Tibial nerve (tissue), 4 donors: ENCODE data around the gene ROR1. TPM values are rescaled to one million over a fixed set of nuclear protein-coding genes. Genes with fewer than 3 reads are reported as not detected.

ENCODE experiments used
- DNase-seq, 2 donors: peaks; one replicate each; pipeline ENCODE4 v3.0.0-alpha.2; 2019; ENCODE audit warnings: low spot score in 2 of 2
- H3K27ac ChIP-seq, 4 donors: fragments of 200-600 bp; sonication (generic) in 3 of 4; one replicate each; pipeline ENCODE4 v1.5.1; 2017 to 2019; ENCODE audit warnings: mild to moderate bottlenecking in 1 of 4
- H3K27me3 ChIP-seq, 2 donors: fragments of 200-600 bp; sonication (generic) in 1 of 2; one replicate each; pipeline versions ENCODE4 v1.5.1 to v1.6.0; 2017 to 2019
- H3K36me3 ChIP-seq, 3 donors: fragments of 200-600 bp; sonication (generic); one replicate each; pipeline ENCODE4 v1.5.1; 2018 to 2019
- H3K4me1 ChIP-seq, 4 donors: fragments of 200-600 bp; sonication (generic) in 3 of 4; one replicate each; pipeline ENCODE4 v1.5.1; 2017 to 2019
- H3K4me3 ChIP-seq, 4 donors: fragments of 200-600 bp; sonication (generic) in 3 of 4; one replicate each; pipeline ENCODE4 v1.5.1; 2017 to 2019; ENCODE audit warnings: mild to moderate bottlenecking in 1 of 4, moderate library complexity in 1 of 4
- H3K9me3 ChIP-seq, 4 donors: fragments of 200-600 bp; sonication (generic) in 3 of 4; one replicate each; pipeline ENCODE4 v1.5.1; 2017 to 2019
- EP300 ChIP-seq, 2 donors: sonication (generic); formaldehyde crosslinking; IDR thresholded peaks; one replicate each; pipeline ENCODE4 v1.6.1; 2017; ENCODE audit warnings: antibody characterized with exemption in 2 of 2, mild to moderate bottlenecking in 1 of 2
- POLR2A ChIP-seq, 2 donors: fragments of 450-650 bp; IDR thresholded peaks; one replicate each; pipeline ENCODE4 v1.6.1; 2017; ENCODE audit warnings: antibody characterized with exemption in 2 of 2, mild to moderate bottlenecking in 2 of 2, moderate library complexity in 2 of 2
- WGBS, 2 donors: methylation state at CpG; one replicate each; pipeline ENCODE4 v1.1.5; 2018; 5-methylcytosine and 5-hydroxymethylcytosine counted together
- total RNA-seq, 4 donors: library from RNA; depleted of rRNA; stranded (reverse); fragments of >200 nt; gene quantifications; one replicate each; pipeline ENCODE4 v1.1.0, GENCODE V29; 2016
- TF ChIP-seq, protein P1 (sequence below), 5 experiments: fragments of 200-600 bp in 3 of 5; fragments of 450-650 bp in 2 of 5; sonication (generic) in 3 of 5; IDR thresholded peaks; one replicate each; pipeline ENCODE4 v1.5.1; 2016 to 2019; ENCODE audit warnings: antibody characterized with exemption in 5 of 5, mild to moderate bottlenecking in 3 of 5, moderate library complexity in 2 of 5

The ROR1 gene
- total RNA-seq, 4 donors from 2014 or later: 10.5 to 47.7 (median 43.7) TPM

- 73 to 82% methylated on average over 4 of the region's 4 CpGs for WGBS, 2 donors
- no peaks in the 10 kb centered on the region for H3K27me3 ChIP-seq
- H3K4me3 ChIP-seq: no peak overlapping the region
- peaks cover 0 to 30% (median 5%) of the 10 kb centered on the region in 4 donors for H3K4me1 ChIP-seq
- peak overlapping the region in 2 of 4 donors; percentile 76 to 78 for H3K27ac ChIP-seq
- peaks cover 0 to 10% (median 0%) of the 10 kb centered on the region in 3 donors for H3K36me3 ChIP-seq
- DNase-seq: no peak
- TF ChIP-seq, protein P1, sequence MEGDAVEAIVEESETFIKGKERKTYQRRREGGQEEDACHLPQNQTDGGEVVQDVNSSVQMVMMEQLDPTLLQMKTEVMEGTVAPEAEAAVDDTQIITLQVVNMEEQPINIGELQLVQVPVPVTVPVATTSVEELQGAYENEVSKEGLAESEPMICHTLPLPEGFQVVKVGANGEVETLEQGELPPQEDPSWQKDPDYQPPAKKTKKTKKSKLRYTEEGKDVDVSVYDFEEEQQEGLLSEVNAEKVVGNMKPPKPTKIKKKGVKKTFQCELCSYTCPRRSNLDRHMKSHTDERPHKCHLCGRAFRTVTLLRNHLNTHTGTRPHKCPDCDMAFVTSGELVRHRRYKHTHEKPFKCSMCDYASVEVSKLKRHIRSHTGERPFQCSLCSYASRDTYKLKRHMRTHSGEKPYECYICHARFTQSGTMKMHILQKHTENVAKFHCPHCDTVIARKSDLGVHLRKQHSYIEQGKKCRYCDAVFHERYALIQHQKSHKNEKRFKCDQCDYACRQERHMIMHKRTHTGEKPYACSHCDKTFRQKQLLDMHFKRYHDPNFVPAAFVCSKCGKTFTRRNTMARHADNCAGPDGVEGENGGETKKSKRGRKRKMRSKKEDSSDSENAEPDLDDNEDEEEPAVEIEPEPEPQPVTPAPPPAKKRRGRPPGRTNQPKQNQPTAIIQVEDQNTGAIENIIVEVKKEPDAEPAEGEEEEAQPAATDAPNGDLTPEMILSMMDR (IDR thresholded peaks at IDR 0.05): no peak
- TF ChIP-seq EP300 (IDR thresholded peaks at IDR 0.05) (no peak), POLR2A (IDR thresholded peaks at IDR 0.05) (no peak)
- H3K9me3 ChIP-seq: no peaks in the 10 kb centered on the region
Observed at GRCh38 chr1:64163431-64163830, 389.6 kb downstream of the ROR1 start.

DNA sequence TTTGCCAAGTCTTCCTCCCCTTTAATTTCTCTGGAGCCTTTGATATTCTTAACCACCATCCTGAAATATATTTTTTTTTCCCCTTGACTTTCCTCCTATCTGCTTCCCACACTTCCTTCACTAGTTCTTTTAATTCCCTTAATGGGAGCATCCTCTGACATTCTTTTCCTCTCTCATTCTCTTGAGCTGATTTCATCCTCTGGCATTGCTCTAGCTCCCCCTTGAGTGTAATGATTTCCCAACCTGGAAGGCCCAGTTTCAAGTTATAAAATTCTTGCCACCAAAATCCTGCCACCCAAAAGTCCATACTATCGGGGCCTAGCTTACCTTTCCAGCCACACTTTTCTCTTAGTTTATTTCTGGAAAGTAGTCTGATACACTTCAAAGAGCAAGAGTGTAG, 390.2 kb downstream of the ROR1 start:
- Histone ChIP-seq H3K4me3 (no peak overlapping the region), H3K9me3 (no peaks in the 10 kb centered on the region), H3K27me3 (no peaks in the 10 kb centered on the region), H3K4me1 (peaks cover 0 to 30% (median 5%) of the 10 kb centered on the region in 4 donors), H3K36me3 (peaks cover 0 to 8% (median 0%) of the 10 kb centered on the region in 3 donors), H3K27ac (peak overlapping the region in 2 of 4 donors; percentile 76 to 78)
- peak in 1 of 2 donors; percentile 37 for DNase-seq
- 46 to 47% methylated on average over 1 of the region's 1 CpG for WGBS, 2 donors
- TF ChIP-seq EP300 (IDR thresholded peaks at IDR 0.05): peak in 1 of 2 donors; percentile 36
- TF ChIP-seq, protein P1 (IDR thresholded peaks at IDR 0.05): peak; percentile 6 to 36 (median 33)
- no peak for TF ChIP-seq POLR2A (IDR thresholded peaks at IDR 0.05)

GRCh38 chr1:64166629-64167028, 392.8 kb downstream of the ROR1 start:
- H3K36me3 ChIP-seq: no peaks in the 10 kb centered on the region
- TF ChIP-seq, protein P1 (IDR thresholded peaks at IDR 0.05): no peak
- TF ChIP-seq POLR2A (IDR thresholded peaks at IDR 0.05): no peak
- TF ChIP-seq EP300 (IDR thresholded peaks at IDR 0.05): no peak

DNA sequence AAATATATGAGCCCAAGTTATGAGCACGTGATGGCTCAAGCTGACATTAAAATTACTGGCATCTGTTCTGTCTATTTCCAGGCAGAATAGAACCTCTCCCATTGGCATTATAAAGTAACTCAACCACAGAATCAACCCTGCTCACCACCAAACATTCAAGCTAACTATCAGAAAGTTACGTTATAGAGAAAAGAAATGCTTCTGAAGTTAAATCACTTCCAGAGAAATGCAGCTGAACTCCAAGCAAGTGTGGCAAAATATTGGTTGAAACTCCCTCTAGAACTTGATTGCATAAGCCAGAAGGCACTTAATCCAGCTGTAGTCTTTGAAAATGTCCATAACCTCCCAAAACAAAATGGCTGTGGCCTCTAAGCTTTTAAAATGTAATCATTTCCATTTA, 393.4 kb downstream of the ROR1 start:
- Histone ChIP-seq H3K4me1 (peaks cover 0 to 14% (median 0%) of the 10 kb centered on the region in 4 donors), H3K36me3 (no peaks in the 10 kb centered on the region), H3K4me3 (no peak overlapping the region), H3K27me3 (no peaks in the 10 kb centered on the region), H3K9me3 (no peaks in the 10 kb centered on the region), H3K27ac (no peak overlapping the region)
- TF ChIP-seq, protein P1 (IDR thresholded peaks at IDR 0.05): no peak
- TF ChIP-seq POLR2A (IDR thresholded peaks at IDR 0.05) (no peak), EP300 (IDR thresholded peaks at IDR 0.05) (no peak)
- DNase-seq: no peak
- WGBS, 2 donors: 31 to 56% methylated on average over 2 of the region's 2 CpGs

More at GRCh38 chr1:64166629-64167028, 392.8 kb downstream of the ROR1 start:
- Histone ChIP-seq H3K4me1 (peaks cover 0 to 20% (median 0%) of the 10 kb centered on the region in 4 donors), H3K27me3 (no peaks in the 10 kb centered on the region), H3K27ac (no peak overlapping the region), H3K4me3 (no peak overlapping the region), H3K9me3 (no peaks in the 10 kb centered on the region)
- no peak for DNase-seq
- WGBS, 2 donors: 75 to 77% methylated on average over 3 of the region's 3 CpGs

DNA sequence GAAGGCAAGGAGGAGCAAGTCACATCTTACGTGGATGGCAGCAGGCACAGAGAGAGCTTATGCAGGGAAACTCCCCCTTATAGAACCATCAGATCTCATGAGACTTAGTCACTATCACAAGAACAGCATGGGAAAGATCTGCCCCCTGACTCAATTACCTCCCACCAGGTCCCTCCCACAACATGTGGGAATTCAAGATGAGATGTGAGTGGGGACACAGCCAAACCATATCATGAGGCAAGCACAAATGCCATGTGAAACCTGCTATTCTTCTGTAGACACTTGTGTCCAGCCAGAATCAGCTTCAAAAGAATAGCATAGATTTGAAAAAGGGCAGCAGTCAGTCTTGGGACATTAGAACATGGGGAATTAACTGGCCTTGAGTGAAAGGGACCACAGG, 397.4 kb downstream of the ROR1 start:
- H3K27me3 ChIP-seq: no peaks in the 10 kb centered on the region
- H3K4me1 ChIP-seq: peaks cover 0 to 5% (median 0%) of the 10 kb centered on the region in 4 donors
- H3K4me3 ChIP-seq: no peak overlapping the region
- H3K36me3 ChIP-seq: no peaks in the 10 kb centered on the region
- no peaks in the 10 kb centered on the region for H3K9me3 ChIP-seq
- TF ChIP-seq POLR2A (IDR thresholded peaks at IDR 0.05) (no peak), EP300 (IDR thresholded peaks at IDR 0.05) (no peak)
- TF ChIP-seq, protein P1 (IDR thresholded peaks at IDR 0.05): no peak
- 88 to 100% methylated on average over 1 of the region's 1 CpG for WGBS, 2 donors
- DNase-seq: no peak
- no peak overlapping the region for H3K27ac ChIP-seq
